Panc1 (cell line): ENCODE results near the gene CUL9.

Experiments
- CTCF ChIP-seq: fragments of 450-650 bp; IDR thresholded peaks from 2 replicates; pipeline ENCODE4 v1.5.1; 2017; ENCODE audit warnings: mild to moderate bottlenecking
- TF ChIP-seq, protein P1 (sequence below), 2 experiments: IDR thresholded peaks; 2 replicates each; pipeline ENCODE4 v1.6.1; 2011 to 2012; ENCODE audit warnings: low read depth in 2 of 2, control low read depth in 1 of 2, low read length in 1 of 2, mild to moderate bottlenecking in 1 of 2, moderate library complexity in 1 of 2; ENCODE audit not compliant: insufficient read depth in 1 of 2

- TF ChIP-seq, protein P1, sequence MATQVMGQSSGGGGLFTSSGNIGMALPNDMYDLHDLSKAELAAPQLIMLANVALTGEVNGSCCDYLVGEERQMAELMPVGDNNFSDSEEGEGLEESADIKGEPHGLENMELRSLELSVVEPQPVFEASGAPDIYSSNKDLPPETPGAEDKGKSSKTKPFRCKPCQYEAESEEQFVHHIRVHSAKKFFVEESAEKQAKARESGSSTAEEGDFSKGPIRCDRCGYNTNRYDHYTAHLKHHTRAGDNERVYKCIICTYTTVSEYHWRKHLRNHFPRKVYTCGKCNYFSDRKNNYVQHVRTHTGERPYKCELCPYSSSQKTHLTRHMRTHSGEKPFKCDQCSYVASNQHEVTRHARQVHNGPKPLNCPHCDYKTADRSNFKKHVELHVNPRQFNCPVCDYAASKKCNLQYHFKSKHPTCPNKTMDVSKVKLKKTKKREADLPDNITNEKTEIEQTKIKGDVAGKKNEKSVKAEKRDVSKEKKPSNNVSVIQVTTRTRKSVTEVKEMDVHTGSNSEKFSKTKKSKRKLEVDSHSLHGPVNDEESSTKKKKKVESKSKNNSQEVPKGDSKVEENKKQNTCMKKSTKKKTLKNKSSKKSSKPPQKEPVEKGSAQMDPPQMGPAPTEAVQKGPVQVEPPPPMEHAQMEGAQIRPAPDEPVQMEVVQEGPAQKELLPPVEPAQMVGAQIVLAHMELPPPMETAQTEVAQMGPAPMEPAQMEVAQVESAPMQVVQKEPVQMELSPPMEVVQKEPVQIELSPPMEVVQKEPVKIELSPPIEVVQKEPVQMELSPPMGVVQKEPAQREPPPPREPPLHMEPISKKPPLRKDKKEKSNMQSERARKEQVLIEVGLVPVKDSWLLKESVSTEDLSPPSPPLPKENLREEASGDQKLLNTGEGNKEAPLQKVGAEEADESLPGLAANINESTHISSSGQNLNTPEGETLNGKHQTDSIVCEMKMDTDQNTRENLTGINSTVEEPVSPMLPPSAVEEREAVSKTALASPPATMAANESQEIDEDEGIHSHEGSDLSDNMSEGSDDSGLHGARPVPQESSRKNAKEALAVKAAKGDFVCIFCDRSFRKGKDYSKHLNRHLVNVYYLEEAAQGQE (IDR thresholded peaks at IDR 0.05; ENCODE audit: insufficient read depth in 1 of 2, low read depth in 2 of 2, low read length in 1 of 2) = no peak
- TF ChIP-seq CTCF = no peak
Measured at GRCh38 chr6:43240950-43241349, 59.0 kb downstream of the CUL9 start.
